ENCODE measurements around the gene NFIA.
A peak's percentile ranks its signal among the peaks of the same experiment; 100 is the strongest.

The NFIA gene

DNA sequence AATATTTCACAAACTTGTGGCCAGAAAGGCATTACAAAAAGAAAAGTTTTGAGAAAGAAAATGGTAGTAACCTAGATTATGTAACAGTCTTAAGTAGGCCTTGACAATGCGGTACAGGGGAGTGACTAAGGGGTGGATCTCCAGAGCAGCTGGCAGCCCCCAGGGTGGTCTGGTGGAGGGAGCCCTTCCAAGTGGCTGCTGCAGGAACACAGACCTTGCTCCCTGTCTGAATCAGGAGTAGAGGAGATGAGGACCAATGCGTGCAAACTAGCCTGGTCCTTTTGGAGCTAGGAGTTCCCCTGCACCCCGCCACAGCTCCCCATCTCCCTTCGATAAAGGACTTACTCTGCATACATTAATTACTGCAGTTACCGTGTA lies 189.0 kb downstream of the NFIA start:
- peaks cover 48% of the 10 kb centered on the region for H3K4me1 Mint-ChIP-seq
- H3K27ac Mint-ChIP-seq, result no peak overlapping the region
- H3K27me3 Mint-ChIP-seq (ENCODE audit: low read depth), result no peaks in the 10 kb centered on the region
- H3K36me3 Mint-ChIP-seq (ENCODE audit: low read depth), result no peaks in the 10 kb centered on the region
- TF ChIP-seq, protein P1, sequence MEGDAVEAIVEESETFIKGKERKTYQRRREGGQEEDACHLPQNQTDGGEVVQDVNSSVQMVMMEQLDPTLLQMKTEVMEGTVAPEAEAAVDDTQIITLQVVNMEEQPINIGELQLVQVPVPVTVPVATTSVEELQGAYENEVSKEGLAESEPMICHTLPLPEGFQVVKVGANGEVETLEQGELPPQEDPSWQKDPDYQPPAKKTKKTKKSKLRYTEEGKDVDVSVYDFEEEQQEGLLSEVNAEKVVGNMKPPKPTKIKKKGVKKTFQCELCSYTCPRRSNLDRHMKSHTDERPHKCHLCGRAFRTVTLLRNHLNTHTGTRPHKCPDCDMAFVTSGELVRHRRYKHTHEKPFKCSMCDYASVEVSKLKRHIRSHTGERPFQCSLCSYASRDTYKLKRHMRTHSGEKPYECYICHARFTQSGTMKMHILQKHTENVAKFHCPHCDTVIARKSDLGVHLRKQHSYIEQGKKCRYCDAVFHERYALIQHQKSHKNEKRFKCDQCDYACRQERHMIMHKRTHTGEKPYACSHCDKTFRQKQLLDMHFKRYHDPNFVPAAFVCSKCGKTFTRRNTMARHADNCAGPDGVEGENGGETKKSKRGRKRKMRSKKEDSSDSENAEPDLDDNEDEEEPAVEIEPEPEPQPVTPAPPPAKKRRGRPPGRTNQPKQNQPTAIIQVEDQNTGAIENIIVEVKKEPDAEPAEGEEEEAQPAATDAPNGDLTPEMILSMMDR (IDR thresholded peaks at IDR 0.05; ENCODE audit: unreplicated experiment in 3 of 3), result no peak
- no peaks in the 10 kb centered on the region for H3K9me3 Mint-ChIP-seq
- no peak overlapping the region for H3K4me3 Mint-ChIP-seq

DNA sequence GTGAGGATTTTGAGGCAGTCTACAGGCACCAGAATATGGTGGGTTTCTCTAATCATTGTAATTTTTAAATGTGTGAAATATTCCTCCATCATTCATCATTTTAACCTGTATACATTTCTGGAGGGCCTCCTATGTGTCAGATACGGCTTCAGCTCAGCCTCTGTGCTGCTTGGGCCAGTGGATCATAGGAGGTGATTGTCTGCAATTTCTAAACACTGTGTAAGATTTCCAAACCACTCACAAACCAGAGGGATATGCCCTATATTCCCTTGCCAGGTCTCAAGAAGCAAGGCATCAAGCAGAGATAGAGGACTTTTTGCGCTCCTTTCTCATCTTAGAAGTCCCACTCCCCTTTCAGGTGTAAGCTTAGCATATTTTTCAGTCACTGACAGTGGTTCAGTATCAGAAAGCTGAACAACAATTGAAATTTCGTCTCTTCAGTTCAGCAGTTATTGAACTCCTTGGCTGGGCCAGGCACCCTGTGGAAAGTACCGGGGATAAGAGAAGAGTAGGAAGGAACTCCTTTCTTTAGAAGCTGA lies 190.9 kb downstream of the NFIA start:
- H3K9me3 Mint-ChIP-seq, result no peaks in the 10 kb centered on the region
- peaks cover 1% of the 10 kb centered on the region for H3K36me3 Mint-ChIP-seq (ENCODE audit: low read depth)
- no peak overlapping the region for H3K4me3 Mint-ChIP-seq
- TF ChIP-seq, protein P1 (IDR thresholded peaks at IDR 0.05; ENCODE audit: unreplicated experiment in 3 of 3), result no peak
- H3K4me1 Mint-ChIP-seq, result peaks cover 49% of the 10 kb centered on the region
- H3K27me3 Mint-ChIP-seq (ENCODE audit: low read depth), result no peaks in the 10 kb centered on the region
- H3K27ac Mint-ChIP-seq, result peak overlapping the region in 1 of 3 experiments; percentile 2

DNA sequence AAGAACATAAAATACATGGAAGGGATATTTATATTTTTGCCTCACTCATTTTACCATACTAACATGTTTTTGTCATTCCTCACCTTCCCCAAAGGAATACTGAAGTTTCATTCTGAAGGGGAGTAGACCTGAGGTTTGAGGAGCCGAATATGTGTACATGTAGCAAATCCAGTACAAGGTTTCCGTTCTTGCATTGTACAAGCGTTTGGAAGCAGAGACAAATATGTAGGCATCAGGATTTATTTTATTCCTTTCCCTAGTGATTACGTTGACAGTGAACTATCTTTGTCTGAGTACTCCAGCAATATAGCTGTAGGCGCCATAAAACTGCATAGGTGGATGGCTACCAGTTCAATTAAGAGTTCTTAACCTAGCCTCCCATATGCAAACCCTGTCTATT lies 191.5 kb downstream of the NFIA start:
- H3K4me1 Mint-ChIP-seq, result peaks cover 43% of the 10 kb centered on the region
- H3K27me3 Mint-ChIP-seq (ENCODE audit: low read depth), result no peaks in the 10 kb centered on the region
- TF ChIP-seq, protein P1 (IDR thresholded peaks at IDR 0.05; ENCODE audit: unreplicated experiment in 3 of 3), result no peak
- no peak overlapping the region for H3K4me3 Mint-ChIP-seq
- peaks cover 4% of the 10 kb centered on the region for H3K36me3 Mint-ChIP-seq (ENCODE audit: low read depth)
- no peaks in the 10 kb centered on the region for H3K9me3 Mint-ChIP-seq
- peak overlapping the region in 1 of 3 experiments; percentile 2 for H3K27ac Mint-ChIP-seq

DNA sequence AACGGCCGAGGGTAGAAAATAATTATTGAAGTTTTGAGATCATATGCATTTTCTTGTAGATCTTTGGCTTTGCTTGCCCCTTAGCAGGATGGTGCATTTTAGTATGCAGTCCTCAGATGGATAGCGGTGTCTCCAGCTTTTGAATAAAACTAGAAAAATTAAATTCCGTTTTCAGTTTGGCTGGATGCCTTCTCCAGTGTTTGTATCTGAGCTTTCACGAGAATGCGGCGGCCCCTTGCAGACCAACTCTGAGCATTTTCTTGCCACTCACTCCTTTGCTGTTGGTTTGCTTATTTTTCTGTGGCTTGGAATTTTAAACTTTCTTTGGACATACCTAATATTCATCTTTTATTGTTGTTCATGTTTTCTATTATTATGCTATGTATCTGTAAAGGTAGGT lies 192.6 kb downstream of the NFIA start:
- H3K4me3 Mint-ChIP-seq, result no peak overlapping the region
- no peaks in the 10 kb centered on the region for H3K27me3 Mint-ChIP-seq (ENCODE audit: low read depth)
- TF ChIP-seq, protein P1 (IDR thresholded peaks at IDR 0.05; ENCODE audit: unreplicated experiment in 3 of 3), result no peak
- H3K4me1 Mint-ChIP-seq, result peaks cover 43% of the 10 kb centered on the region
- H3K9me3 Mint-ChIP-seq, result no peaks in the 10 kb centered on the region
- peaks cover 9% of the 10 kb centered on the region for H3K36me3 Mint-ChIP-seq (ENCODE audit: low read depth)
- H3K27ac Mint-ChIP-seq, result peak overlapping the region in 1 of 3 experiments; percentile 8

DNA sequence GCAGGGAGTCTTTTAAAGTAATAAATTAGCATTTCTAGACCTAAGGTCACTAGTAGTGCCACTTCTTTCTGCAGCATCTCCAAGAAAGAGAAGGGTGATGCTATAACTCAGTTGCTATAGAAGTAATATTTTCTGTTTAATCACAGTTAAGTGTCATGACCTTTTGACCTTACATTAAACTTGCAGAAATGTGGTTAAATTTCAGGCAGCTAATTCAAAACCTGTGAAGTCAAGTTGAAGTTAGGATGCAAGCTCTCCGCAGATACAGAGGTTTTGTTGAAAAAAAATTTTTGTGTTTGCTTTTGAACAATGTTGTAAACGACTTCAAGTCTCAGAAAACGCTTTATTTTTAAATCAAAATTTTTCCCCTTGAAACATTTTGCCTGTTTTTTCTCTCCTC lies 193.9 kb downstream of the NFIA start:
- no peak overlapping the region for H3K27ac Mint-ChIP-seq
- H3K36me3 Mint-ChIP-seq (ENCODE audit: low read depth), result peaks cover 9% of the 10 kb centered on the region
- H3K27me3 Mint-ChIP-seq (ENCODE audit: low read depth), result no peaks in the 10 kb centered on the region

More for the DNA sequence above, 193.9 kb downstream of the NFIA start:
- Mint-ChIP-seq H3K4me1 (peaks cover 45% of the 10 kb centered on the region), H3K4me3 (no peak overlapping the region), H3K9me3 (no peaks in the 10 kb centered on the region)
- TF ChIP-seq, protein P1 (IDR thresholded peaks at IDR 0.05; ENCODE audit: unreplicated experiment in 3 of 3), result no peak

Measured in nephron (organoid).